ENCODE measurements around the gene IRF2. TPM values are rescaled to one million over a fixed set of nuclear protein-coding genes. Genes with fewer than 3 reads are reported as not detected.
"Not testable (repeated sequence)": the region's sequence is repeated elsewhere in the genome, so short reads cannot be mapped to it uniquely, and the experiment has no call there.

Gene IRF2
- total RNA-seq, 4 donors from 2014 or later: 27.9 to 38.7 (median 29.9) TPM

- Histone ChIP-seq H3K27ac (peak overlapping the region; percentile 81), H3K27me3 (no peaks in the 10 kb centered on the region), H3K36me3 (no peaks in the 10 kb centered on the region), H3K4me3 (peak overlapping the region; percentile 63), H3K9me3 (no peaks in the 10 kb centered on the region), H3K4me1 (peaks cover 50% of the 10 kb centered on the region)
- TF ChIP-seq EP300 (IDR thresholded peaks at IDR 0.05): no peak
- no peak for TF ChIP-seq POLR2A (IDR thresholded peaks at IDR 0.05)
- no peak for TF ChIP-seq POLR2AphosphoS5 (IDR thresholded peaks at IDR 0.05)
- no peak for TF ChIP-seq CTCF (IDR thresholded peaks at IDR 0.05)
- DNase-seq (ENCODE audit: low spot score in 2 of 2): peak in 1 of 2 donors; percentile 80
- WGBS: 4% methylated on average over 19 of the region's 19 CpGs
These were observed 130.7 kb downstream of the IRF2 start for GRCh38 chr4:184343502-184344177.

GRCh38 chr4:184342857-184343237, 131.5 kb downstream of the IRF2 start:
- not testable (repeated sequence) for H3K4me3 ChIP-seq
- peaks cover 42% of the 10 kb centered on the region for H3K4me1 ChIP-seq

GRCh38 chr4:184342167-184342856, 132.0 kb downstream of the IRF2 start:
- peak in 1 of 2 donors; percentile 16 for DNase-seq (ENCODE audit: low spot score in 2 of 2)
- Histone ChIP-seq H3K4me3 (no peak overlapping the region), H3K4me1 (peaks cover 37% of the 10 kb centered on the region), H3K27me3 (no peaks in the 10 kb centered on the region), H3K27ac (no peak overlapping the region), H3K36me3 (no peaks in the 10 kb centered on the region), H3K9me3 (peaks cover 7% of the 10 kb centered on the region)
- TF ChIP-seq POLR2A (IDR thresholded peaks at IDR 0.05): no peak
- TF ChIP-seq POLR2AphosphoS5 (IDR thresholded peaks at IDR 0.05): no peak
- TF ChIP-seq CTCF (IDR thresholded peaks at IDR 0.05): no peak
- no peak for TF ChIP-seq EP300 (IDR thresholded peaks at IDR 0.05)
- 90% methylated on average over 6 of the region's 6 CpGs for WGBS

More at GRCh38 chr4:184342857-184343237, 131.5 kb downstream of the IRF2 start:
- not testable (repeated sequence) for H3K9me3 ChIP-seq; H3K27me3 ChIP-seq; H3K27ac ChIP-seq; DNase-seq (ENCODE audit: low spot score in 2 of 2); H3K36me3 ChIP-seq
- WGBS: 79% methylated on average over 1 of the region's 1 CpG

- not testable (repeated sequence) for H3K9me3 ChIP-seq; H3K27me3 ChIP-seq; H3K27ac ChIP-seq; DNase-seq (ENCODE audit: low spot score in 2 of 2); H3K36me3 ChIP-seq; H3K4me3 ChIP-seq
- H3K4me1 ChIP-seq: peaks cover 12% of the 10 kb centered on the region
- 91% methylated on average over 5 of the region's 5 CpGs for WGBS
These were observed 134.8 kb downstream of the IRF2 start for GRCh38 chr4:184339398-184340193.

- no peaks in the 10 kb centered on the region for H3K27me3 ChIP-seq
- H3K4me3 ChIP-seq: no peak overlapping the region
- H3K36me3 ChIP-seq: no peaks in the 10 kb centered on the region
- DNase-seq (ENCODE audit: low spot score in 2 of 2): no peak
- H3K9me3 ChIP-seq: peaks cover 7% of the 10 kb centered on the region
- H3K27ac ChIP-seq: no peak overlapping the region
- no peaks in the 10 kb centered on the region for H3K4me1 ChIP-seq
- WGBS: 71% methylated on average over 1 of the region's 1 CpG
- TF ChIP-seq CTCF (IDR thresholded peaks at IDR 0.05) (no peak), EP300 (IDR thresholded peaks at IDR 0.05) (no peak), POLR2A (IDR thresholded peaks at IDR 0.05) (no peak), POLR2AphosphoS5 (IDR thresholded peaks at IDR 0.05) (no peak)
These were observed 136.4 kb downstream of the IRF2 start for GRCh38 chr4:184337907-184338306.

Other genes with a start within 250 kb of the IRF2 start
- gene CASP3, start 174.9 kb upstream of the IRF2 start, total RNA-seq: 10 to 100 TPM; 13.4 to 16.6 (median 15.0) TPM
- 10 to 100 TPM in 3 of 4 donors, 1 to 10 TPM in 1; 6.8 to 28.9 (median 15.2) TPM for gene PRIMPOL, start 175.2 kb upstream of the IRF2 start, total RNA-seq

All from suprapubic skin (tissue), 4 donors.